HG02588 (cell line): ENCODE data around the gene ANKRD30B.
"Not testable (repeated sequence)": the region's sequence is repeated elsewhere in the genome, so short reads cannot be mapped to it uniquely, and the experiment has no call there.

ENCODE experiments used
- ATAC-seq: cut with Tn5 transposase; IDR thresholded peaks from one replicate; pipeline ENCODE4 v1.9.1; 2021; ENCODE audit warnings: mild to moderate bottlenecking, moderate library complexity; ENCODE audit not compliant: unreplicated experiment

The ANKRD30B gene

DNA sequence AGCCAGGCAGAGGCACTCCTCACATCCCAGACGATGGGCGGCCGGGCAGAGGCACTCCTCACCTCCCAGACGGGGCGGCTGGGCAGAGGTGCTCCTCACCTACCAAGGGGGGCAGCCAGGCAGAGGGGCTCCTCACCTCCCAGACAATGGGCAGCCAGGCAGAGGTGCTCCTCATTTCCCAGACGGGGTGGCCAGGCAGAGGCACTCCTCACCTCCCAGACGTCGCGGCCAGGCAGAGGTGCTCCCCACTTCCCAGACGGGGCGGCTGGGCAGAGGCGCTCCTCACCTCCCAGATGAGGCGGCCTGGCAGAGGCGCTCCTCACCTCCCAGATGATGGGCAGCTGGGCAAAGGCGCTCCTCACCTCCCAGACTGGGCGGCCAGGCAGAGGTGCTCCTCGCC is 107.7 kb downstream of the ANKRD30B start:
- ATAC-seq, result not testable (repeated sequence)

DNA sequence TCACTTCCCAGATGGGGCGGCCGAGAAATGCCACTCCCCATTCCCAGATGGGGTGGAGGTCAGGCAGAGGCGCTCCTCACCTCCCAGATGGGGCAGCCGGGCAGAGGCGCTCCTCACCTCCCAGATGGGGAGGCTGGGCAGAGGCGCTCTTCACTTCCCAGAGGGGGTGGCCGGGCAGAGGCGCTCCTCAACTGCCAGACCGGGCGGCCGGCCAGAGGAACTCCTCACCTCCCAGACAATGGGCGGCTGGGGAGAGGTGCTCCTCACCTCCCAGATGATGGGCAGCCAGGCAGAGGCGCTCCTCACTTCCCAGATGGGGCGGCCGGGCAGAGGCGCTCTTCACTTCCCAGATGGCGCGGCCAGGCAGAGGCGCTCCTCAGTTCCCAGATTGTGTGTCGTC is 108.3 kb downstream of the ANKRD30B start:
- ATAC-seq, result not testable (repeated sequence)

DNA sequence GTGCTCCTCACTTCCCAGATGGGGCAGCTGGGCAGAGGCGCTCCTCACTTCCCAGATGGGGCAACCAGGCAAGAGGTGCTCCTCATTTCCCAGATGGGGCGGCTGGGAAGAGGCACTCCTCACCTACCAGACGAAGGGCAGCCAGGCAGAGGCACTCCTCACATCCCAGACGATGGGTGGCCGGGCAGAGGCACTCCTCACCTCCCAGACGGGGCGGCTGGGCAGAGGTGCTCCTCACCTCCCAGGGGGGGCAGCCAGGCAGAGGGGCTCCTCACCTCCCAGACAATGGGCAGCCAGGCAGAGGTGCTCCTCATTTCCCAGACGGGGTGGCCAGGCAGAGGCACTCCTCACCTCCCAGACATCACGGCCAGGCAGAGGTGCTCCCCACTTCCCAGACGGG is 110.5 kb downstream of the ANKRD30B start:
- not testable (repeated sequence) for ATAC-seq

DNA sequence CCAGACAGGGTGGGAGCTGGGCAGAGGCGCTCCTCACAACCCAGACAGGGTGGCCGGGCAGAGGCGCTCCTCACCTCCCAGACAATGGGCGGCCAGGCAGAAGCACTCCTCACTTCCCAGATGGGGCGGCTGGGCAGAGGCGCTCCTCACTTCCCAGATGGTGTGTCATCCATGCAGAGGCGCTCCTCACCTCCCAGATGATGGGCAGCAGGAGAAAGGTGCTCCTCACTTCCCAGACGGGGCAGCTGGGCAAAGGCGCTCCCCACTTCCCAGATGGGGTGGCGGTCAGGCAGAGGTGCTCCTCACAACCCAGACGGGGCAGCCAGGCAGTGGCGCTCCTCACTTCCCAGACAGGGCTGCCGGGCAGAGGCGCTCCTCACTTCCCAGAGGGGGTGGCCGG is 112.0 kb downstream of the ANKRD30B start:
- not testable (repeated sequence) for ATAC-seq

DNA sequence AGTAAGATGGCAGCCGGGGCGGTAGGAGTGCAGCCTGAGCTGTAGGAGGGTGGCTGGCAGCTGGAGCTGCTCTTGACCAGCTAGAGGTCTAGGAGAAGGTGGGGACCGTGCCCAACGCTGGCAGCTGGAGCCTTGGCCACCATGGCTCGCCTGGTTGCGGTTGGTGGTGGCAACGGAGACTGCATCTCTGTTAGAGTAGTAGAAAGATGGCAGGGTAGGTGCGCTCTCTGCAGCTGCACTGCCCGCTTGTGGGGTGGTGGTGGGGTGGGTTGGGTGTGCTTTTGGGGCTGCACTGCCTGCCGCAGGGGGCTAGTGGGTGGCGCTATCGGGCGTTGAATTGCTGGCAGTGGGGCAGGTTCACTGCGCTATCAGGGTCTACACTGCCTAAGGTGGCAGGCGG is 118.5 kb downstream of the ANKRD30B start:
- not testable (repeated sequence) for ATAC-seq

DNA sequence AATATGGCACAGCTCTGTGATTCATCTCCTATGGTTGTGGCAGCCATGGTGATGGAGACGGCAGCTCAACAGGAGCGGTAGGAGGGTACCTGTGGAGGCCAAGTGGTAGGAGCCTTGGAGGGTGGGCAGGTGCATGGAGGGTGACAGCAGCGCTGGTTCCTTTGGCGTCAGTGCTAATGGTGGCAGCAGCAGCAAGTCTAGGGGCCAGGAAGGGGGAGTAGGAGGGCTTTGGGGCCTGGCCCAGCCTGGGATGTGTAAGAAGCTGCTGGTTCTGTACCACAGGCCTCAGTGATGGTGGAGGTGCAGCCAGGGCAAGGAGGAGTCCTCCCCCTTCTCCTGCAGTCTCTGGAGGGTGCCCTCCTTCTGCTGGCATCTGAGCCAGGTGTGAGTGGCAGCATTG is 120.0 kb downstream of the ANKRD30B start:
- not testable (repeated sequence) for ATAC-seq

DNA sequence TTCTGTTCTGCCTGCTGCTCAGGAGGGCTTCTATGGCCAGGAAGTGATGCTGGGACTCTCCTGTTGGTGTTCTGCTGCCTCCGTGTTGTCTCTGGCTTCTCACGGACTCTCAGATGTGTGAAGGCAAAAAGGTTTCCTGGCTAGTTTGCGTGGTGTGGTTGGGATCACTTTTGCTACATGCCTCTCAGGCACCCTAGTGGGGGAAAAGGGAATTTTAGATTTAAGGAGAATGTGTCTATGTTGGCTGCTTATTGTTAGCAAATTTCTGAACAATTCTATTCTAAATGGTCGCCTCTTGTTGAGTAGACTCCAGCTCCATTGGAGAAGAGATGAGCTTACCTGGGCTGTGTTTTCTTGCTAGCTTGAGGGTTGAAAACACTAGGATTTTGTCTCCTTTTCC is 120.9 kb downstream of the ANKRD30B start:
- ATAC-seq, result not testable (repeated sequence)

DNA sequence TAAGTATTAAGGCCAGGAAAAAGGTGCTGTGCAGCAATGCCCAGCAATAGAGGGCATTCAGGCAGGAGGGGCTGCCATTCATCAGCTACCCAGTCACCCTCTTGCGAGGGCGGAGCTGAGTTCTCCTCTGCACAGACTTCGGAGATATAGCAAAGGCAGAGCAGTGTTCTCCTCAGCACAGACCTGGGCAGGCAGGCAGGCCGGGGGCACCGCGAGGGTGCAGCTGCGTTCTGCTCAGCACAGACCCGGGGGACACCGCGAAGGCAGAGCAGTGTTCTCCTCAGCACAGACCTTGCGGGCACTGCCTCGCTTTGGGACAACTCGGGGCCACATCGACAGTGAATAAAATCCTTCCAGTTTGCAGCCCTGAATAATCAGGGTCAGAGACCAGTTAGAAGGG is 130.9 kb downstream of the ANKRD30B start:
- ATAC-seq, result not testable (repeated sequence)

DNA sequence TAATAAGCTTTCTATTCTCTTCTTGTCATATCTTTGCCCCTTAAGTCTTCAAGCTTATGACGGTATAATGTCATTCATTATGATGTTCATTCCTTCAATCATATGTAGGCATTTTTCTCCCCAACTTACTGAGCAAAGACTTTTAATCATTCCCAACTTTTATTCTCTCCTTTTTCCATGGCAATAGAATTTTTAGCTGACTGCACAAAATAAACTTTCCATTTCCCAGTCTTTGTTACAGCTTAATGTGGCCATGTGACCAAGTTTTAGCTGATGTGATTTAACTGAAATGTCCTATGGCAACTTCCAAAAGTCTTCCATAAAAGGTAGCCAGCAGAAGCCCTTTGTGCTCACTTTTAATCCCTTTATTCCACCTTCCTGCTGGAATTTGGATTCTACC is 152.5 kb downstream of the ANKRD30B start:
- ATAC-seq, result no peak
